GM21528 (cell line): ENCODE data around the gene GLYATL1.

ENCODE experiments used
- ATAC-seq: cut with Tn5 transposase; IDR thresholded peaks from one replicate; pipeline ENCODE4 v1.9.1; 2021; ENCODE audit warnings: mild to moderate bottlenecking, moderate library complexity; ENCODE audit not compliant: unreplicated experiment, low FRiP score

The GLYATL1 gene, protein sequence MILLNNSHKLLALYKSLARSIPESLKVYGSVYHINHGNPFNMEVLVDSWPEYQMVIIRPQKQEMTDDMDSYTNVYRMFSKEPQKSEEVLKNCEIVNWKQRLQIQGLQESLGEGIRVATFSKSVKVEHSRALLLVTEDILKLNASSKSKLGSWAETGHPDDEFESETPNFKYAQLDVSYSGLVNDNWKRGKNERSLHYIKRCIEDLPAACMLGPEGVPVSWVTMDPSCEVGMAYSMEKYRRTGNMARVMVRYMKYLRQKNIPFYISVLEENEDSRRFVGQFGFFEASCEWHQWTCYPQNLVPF

DNA sequence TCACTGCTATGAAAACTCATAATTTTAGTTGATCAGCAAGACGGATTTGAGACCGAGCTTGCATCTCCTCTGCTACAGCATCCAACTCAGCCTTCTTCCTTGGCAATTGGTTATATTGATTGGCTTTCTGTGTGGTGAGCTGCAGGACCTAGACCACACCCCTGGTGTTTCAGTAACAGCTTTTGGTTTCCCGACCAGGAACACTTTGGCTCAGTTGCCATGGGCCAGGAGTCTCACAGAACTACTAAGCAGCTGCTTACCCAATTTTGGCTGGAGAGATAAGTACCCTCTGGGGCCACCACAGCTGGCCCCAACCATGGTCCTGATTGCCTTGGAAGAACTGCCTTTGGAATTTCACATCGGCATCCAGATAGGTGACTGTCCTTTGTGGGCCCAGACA, at the start of gene GLYATL1:
Gene GLYATL1 (plus strand): TSS at position 212 of the 400 bp plus-strand sequence. CDS start 7,600 bp downstream, outside the sequence.
- ATAC-seq, result no peak

DNA sequence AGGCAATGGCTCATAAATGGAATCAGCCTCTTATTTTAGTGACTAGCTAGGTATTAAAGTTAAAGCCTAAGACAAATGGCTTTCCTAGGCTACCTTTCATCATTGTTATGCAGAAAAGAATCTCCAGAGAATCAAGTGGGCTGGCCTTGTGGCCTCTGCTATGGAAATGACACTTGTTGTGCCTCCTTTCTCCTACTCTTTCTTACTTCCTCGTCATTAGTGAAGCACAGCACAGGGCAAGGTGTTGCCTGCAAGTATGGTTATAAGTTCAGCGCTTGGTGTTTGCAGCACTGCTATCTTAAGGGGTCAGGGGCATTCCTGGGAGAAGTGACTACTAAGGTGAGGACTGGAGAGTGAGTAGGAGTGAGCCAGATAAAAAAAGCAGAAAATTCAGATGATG, 45.4 kb upstream of the GLYATL1 start:
- ATAC-seq, result no peak

DNA sequence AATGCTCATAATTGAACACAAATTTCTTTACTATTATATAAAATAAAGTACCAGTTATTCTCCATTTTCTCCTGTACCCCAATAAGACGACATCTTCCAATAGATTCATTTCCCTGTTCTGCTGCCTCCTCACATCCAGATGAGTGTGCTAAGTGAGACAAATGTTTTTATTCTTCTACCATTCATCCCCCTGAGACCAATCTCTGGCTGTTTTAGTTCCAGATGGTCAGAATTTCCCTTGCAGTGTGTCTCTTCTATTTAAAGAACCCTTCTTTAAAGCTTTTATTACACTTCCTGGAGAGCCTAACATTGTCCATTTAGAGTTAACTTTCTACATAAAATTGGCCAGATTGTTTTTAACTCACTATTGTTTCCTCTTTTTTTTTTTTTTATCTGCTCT, 41.2 kb upstream of the GLYATL1 start:
- no peak for ATAC-seq

DNA sequence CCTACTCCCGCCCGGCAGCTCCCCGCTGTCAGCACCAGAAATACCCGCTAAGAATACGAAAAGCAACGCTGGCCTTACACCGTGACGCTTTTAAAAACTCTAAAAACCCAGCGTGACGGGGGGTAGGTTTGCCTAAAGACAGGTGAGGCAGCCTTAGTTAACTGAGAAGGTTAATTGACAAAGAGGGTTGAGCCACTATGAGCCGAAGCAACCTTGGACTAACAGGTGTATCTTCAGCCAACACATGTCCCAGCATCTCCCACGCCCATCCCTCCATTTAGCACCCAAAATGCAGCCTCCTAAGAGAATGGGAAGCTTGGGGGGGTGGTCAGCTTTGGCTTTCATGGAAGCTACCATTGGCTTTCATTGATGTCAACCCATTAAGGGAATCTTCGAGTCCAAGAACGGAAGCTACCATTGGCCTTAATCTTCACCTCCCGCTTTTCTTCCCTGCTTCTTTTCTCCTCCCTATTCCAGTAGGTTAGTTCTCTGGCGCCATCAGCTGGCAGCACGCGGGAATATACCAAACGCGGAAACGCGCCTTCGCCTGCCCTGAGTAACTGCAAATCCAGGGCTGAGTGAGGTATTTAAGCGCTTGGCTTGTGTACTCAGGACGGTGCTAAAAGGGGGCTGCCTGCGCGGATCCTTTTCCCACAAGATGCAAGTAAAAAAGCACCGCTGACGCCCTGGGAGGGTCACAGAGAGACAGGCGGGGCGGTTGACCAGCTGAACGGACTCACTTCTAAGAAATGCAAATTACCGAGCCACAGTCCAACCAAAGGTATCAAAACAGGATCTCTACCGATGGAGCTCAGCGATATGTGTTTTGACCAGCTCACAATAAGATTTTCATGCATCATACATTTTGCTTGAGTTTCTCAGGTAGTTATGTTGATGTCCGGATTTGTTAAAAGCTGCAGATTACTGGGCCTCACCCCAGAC, 38.5 kb upstream of the GLYATL1 start:
- ATAC-seq, result no peak

DNA sequence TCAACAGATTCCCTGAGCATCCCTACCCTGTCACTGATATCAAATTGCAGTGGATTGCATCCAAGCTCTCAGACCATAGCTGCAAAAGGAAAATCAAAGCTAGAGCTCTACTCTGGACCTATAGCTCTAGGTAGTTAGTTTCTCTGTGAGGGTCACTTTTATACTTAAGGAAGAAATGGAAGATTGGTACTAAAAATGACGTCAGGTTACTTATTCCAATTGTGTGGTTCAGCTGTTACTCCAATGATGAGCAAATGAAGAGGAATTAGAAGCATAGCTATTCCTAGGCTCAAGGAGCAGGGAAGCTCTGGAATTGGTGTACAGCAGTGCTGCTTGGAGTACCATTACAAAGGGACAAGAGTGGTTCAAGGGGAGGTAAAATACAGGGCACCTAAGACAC, 36.4 kb upstream of the GLYATL1 start:
- ATAC-seq, result no peak

DNA sequence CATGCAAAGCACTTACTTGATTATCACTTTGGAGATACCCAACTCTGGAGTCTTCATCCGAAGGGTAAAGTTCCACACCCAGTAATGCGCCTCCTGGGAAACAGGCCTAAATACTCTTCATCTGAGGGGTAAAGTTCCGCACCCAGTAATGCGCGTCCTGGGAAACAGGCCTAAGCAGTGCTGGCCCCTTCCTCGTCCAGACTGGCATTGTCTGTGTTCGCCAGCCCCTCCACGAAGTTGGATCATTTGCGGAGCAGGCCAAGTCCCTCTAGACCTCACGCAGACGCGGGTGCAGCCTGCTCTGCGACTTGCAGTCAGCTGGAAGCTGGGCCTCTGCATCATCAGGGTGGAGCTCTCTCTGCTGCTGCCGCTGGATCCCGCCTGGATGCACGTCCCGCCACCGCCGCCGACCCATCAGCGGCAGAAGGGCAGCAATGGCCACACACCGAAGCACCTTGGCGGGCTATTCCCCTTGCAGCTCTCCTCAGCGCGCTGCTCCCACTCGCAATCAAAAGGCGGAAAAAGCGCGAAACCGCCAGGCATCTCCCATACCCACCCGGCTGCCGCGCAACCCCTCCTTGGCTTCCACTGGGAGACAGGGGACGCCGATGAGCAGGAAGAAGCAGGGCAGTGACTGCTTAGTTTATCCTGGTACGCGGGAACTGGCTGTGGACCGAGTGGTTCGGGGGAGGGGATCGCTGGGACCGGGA, 34.1 kb upstream of the GLYATL1 start:
- no peak for ATAC-seq

DNA sequence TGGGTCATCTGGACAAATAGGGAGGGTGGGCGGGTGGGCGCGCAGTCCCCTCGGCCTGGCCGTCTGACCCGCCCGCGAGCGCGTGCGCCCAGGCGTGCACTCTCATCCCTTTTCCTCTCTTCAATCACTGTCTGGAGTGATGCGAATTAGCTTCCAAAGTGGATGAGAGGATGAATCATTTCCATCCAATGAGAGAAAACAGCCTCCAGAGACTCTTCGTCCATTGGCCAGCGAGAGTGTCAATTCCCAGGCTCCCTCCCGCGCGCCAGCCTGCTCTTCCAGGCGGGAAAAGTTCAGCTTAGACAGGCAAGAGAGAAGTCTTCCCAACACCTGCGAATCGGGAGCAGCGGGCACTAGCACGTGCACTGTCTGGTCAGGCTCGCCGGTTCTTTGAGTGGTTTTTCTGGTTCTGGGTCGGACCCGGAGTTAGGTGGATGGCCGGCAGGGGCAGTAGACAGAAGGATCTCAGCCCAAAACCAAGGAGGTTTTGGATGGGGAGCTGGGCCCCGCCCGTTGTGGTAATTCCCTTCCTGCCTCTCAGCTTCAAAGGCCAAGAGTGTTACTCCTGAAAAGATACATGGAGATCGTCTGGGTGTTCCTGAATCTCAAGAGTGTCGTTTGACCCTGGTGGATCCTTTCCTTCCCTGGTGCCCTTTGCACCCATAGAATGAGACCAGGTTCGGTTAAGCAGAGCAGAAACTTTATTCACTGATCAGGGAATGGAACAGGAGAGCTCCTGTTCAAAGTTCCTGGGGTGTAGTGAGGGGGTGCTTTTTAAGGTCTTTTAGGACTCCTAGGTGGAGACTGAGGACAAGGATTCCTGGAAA, 33.4 kb upstream of the GLYATL1 start:
- no peak for ATAC-seq

DNA sequence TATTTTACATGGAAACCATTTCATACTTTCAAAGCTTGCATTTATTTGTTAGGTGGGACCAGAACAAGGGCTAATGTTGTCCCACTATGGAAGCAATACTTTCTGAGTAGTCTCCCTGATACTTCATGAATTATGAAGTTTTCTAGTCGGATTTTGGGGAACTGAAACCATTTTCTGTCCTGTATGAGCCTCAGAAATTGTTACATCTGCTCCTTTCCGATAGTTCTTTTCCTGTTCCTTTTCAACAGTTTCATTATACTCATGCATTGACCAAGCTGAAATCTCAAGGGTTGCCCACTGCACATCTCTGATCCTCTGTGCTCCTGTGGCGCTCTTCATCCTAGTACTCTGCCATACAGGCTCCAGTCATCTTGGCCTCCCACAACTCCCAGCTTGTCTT, 31.5 kb upstream of the GLYATL1 start:
- ATAC-seq, result no peak

DNA sequence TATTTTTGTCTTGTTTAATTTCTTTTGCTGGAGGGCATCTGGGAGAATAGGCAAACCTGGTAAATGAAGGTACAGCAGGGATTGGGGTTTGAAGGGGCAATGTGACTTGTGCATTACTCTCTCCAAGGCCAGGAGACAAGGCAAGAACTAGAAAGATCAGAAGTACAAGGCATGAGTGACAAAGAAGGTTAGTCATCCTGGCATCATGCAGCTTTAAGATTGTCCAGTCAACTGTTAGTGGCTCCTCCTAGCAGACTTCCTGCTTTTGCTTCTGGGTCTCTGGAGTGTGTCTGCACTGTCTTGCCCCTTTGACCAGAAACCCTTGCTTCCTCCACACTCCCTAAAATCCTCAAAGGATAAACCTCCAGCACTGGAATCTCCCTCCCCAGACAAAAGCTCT, 27.2 kb upstream of the GLYATL1 start:
- ATAC-seq, result no peak

DNA sequence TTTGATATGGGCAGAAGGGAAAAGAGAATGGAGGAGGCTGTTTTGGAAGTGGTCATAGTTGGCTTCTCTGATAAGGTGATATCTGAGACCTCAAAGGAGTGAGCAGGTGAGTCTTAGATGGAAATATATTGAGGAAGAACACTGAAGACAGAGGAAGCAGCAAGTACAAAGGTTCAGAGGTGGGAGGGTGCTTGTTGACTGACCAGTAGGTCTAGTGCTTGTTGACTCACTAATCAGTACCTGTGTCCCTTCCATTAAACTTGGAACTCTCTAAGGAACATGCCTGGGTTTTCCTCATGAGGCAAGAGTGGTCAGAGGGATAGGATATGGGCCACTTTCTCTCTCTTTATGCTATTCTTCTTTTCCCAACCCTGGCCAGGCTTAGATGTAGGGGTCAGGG, 25.6 kb upstream of the GLYATL1 start:
- no peak for ATAC-seq

DNA sequence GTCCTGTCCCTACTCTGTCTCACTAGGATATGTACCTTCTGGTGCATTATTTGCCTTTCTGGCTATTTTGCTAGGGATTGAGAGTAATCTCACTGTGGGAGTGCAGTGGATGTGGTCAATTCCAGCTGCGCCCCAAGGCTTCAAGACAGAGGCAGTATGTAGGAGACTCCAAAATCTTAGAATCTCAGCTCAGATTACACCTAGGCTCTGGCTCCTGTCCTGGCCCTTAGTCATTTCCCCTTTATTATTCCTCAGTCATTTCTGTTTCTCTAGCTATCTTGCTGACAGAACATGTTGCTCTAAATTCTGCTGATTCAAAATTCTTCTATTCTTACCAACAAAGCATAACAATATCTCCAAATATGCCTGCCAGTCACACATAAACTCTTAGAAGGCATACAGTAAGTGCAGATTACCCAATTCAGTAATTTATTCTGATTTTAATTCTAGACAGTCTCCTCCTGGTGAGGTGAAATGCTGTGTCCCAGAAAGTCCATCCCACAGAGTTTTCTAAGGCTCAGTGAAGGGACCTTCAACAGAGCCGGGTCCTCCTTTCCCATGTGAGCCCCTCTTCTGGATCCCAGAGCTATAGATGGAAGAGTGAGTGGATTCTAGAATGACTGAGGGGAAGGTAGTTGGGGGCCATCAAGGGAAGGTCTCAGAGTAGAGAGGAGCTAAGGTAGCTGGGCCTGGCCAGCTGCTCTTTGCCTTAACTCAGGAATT, 24.3 kb upstream of the GLYATL1 start:
- ATAC-seq, result no peak

DNA sequence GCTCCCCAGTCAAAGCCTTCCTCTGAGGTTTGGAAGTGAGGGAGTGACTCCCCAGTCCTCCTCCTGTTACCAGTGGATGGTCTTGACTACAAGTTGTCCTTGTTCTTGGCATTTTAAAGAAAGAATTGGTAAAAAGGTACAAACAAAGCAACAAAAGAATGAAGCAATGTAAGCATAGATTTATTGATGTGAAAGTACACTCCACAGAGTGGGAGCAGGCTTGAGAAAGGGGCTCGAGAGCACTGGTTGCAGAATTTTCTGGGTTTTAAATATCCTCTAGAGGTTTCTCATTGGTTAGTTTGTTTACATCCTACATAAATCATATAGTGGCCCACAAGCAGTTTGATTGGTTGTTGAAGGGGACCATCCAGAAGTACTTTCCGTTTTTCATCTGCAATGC, 22.7 kb upstream of the GLYATL1 start:
- ATAC-seq, result no peak

DNA sequence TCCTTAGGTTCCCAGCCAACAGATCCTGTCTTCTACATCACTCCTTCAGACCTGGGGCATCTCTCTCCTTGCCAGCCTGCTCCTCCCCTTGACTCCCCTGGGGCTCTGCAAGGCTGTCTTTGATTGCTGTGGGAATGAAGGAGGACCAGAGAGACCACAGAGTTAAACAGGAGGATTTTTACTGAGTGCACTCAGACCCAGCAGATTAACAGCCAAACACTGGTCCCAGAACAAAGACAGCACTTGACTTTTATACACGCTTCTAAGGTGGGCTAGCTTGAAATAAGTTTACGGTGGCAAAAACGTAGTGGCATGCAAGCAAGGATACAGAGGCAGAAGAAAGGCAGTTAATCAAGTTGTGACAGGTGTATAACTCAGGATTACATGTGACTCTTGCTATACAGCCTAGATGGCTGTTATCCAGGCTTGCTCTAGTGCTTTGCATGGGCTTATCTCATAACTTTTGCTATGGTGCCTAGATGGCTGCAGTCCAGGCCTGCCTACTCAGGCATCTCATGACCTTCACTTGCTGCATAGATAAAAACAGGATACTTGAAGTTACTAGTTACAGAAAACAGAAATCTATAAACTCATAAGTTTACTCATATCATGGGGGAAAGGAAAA, 22.0 kb upstream of the GLYATL1 start:
- ATAC-seq, result no peak

DNA sequence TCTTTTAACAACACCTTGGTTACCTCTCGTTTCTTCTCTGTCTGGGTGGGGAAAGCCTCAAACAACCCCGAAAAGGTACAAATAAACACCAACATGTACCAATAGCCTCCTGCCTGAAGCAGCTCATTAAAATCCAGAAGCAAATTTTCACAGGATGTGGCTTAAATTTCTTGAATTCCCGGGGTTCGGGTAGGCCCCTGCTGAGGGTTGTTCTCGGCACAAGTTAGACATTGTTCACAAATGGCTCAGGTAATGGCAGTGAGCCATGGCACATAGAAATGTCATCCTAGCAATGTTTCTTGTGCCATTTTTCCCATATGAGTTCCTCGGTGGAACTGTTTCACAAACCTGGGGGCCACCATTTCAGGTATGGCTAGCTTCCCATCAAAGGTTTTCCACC, 19.7 kb upstream of the GLYATL1 start:
- no peak for ATAC-seq

DNA sequence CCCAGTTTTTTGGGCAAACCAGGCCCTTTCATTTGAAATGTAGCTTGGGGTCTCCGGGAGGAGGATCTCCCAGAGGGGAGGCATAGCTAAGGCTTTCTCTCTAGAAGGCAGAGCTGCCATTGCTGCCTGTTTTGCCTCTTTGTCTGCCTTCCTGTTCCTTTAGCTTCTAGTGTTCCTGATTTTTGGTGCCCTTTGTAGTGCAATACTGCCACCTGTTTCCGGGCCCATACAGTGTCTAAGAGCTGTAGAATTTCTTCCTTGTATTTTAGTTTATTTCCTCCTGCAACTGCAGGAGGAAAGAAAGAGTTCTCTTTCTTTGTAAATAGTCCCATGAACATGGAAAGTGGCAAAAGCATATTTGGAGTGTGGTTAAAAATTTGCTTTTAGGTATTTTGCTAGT, 19.3 kb upstream of the GLYATL1 start:
- no peak for ATAC-seq

DNA sequence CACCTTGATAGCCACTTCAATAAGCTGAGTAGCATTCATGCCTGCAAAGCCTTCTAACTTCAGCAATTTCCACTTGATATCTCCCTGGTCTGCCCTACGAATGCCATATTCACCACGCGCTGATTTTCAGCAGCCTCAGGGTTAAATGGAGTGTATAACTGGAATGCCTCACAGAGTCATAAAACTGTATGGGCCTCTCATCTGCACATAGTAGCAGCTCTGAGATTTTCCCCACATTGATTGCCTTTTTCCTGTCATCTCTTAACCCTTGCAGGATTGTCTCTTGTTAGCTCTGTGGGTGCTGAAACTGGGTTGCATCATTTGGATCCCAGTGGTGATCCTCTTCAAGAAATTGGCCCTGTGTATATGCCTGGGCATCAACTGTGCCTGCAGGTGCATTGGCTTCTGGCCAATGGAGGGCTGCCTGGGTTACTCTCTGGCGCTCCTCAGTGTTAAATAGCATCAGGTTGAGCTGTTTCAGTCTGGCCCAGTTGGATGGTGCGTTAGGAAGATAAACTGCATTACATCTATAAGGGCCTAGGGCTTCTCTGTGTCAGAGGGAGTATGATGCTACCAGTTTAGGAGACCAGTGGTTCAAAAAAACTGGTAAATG, 17.4 kb upstream of the GLYATL1 start:
- no peak for ATAC-seq

DNA sequence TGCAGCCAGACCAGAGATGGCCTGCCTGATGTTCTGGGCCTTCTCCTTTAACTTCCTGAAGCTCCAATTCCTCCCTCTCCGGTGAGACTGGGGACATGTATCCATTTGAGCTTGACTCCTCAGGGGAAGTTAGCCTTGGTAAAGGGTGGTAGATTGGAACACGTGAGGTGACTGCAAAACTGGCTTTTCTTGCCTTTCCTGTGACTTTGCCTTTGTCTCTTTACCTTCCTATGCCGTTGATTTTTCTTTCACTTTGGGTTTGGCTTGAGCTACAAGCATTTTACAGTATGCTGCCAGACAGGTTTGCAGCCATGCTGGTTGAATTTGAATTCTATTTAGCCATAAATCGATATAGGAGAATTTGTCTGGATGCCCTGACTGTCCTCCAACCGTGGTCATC, 16.8 kb upstream of the GLYATL1 start:
- no peak for ATAC-seq

DNA sequence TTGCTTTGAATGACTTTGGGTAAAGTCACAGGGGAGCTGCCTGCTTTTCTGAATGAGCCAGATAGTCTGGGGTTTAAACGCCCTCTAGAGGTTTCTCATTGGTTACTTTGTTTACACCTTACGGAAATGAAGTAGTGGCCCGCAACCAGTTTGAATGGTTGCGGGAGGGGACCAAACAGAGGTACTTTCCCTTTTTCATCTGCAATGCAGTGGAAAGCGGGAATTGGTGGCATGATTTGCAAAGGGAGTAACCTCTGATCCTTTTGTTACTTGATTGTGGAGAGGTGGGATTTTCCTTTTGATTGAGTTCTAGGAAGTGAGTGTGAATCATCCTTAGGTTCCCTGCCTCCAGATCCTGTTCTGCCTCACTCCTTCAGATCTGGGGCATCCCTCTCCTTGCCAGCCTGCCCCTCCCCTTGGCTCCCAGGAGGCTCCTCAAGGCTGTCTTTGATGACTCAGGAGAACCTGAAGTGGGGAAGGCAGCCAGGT, 15.9 kb upstream of the GLYATL1 start:
- ATAC-seq, result peak; percentile 80

DNA sequence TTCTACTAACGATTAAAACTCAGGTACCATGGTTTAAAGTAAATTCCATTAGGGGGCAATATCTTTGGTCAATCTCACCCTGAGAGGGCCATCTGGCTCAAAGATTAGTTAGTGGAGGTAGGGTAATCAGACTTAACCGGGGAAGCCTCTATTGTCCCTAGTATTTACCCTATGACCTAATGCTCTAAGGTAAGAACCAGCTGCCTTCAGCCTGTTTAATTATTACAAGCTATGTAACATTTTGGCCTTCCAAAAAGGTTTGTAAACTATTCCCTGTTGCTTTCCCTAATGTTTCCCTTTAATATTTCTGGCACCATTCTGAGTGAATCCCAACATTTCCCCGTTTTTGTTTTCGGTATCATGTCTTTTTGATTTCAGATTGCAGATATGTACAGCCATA, 15.1 kb upstream of the GLYATL1 start:
- no peak for ATAC-seq
